ENCODE data around the gene ITGA8. TPM values are rescaled to one million over a fixed set of nuclear protein-coding genes. Genes with fewer than 3 reads are reported as not detected.

The ITGA8 gene
- total and polyA plus RNA-seq, 9 of the 15 experiments (the other 6 are each of a cell fraction or from before 2014, with no cell fraction given): 0.01 to 0.07 (median 0.04) TPM; not detected in 5

DNA sequence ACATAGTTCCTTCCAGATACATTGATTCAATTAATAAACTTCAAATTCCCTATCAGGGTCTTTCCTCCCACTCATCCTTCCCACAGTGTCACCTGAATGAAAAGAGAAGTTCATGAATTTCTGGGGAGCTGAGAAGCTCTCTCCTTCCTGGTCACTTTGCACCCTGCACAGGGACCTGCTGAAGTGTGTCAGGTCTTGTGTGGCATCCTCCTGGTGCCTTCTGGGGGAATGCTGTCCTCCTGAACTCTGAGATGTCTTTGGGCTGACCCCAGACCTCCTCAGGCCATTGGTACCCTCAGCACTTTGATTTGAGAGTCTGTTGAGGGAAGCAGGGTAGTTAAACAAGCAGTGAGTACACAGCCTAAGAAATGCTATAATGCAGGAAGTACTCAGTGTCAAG lies 39.5 kb upstream of the ITGA8 start (continued):
- TF ChIP-seq, protein P1, sequence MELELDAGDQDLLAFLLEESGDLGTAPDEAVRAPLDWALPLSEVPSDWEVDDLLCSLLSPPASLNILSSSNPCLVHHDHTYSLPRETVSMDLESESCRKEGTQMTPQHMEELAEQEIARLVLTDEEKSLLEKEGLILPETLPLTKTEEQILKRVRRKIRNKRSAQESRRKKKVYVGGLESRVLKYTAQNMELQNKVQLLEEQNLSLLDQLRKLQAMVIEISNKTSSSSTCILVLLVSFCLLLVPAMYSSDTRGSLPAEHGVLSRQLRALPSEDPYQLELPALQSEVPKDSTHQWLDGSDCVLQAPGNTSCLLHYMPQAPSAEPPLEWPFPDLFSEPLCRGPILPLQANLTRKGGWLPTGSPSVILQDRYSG (tag; conservative IDR thresholded peaks at IDR 0.05; ENCODE audit: low read depth): no peak
- TF ChIP-seq ZNF785 (CRISPR knock-in tag; IDR thresholded peaks at IDR 0.05): no peak
- no peak for TF ChIP-seq WHSC1 (IDR thresholded peaks at IDR 0.05; ENCODE audit: low read length)
- no peak for TF ChIP-seq IFI16 (CRISPR knock-in tag; IDR thresholded peaks at IDR 0.05)
- TF ChIP-seq GTF2E2 (tag; IDR thresholded peaks at IDR 0.05): no peak
- TF ChIP-seq, protein P2, sequence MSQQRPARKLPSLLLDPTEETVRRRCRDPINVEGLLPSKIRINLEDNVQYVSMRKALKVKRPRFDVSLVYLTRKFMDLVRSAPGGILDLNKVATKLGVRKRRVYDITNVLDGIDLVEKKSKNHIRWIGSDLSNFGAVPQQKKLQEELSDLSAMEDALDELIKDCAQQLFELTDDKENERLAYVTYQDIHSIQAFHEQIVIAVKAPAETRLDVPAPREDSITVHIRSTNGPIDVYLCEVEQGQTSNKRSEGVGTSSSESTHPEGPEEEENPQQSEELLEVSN (IDR thresholded peaks at IDR 0.05; ENCODE audit: borderline replicate concordance in 1 of 2, extremely low read depth in 1 of 2, insufficient read depth in 1 of 2, insufficient read length in 1 of 2, low read depth in 1 of 2, low read length in 1 of 2, poor library complexity in 1 of 2, severe bottlenecking in 1 of 2): no peak
- no peak for TF ChIP-seq KDM1A (IDR thresholded peaks at IDR 0.05)
- TF ChIP-seq HDAC8 (tag; IDR thresholded peaks at IDR 0.05): no peak

DNA sequence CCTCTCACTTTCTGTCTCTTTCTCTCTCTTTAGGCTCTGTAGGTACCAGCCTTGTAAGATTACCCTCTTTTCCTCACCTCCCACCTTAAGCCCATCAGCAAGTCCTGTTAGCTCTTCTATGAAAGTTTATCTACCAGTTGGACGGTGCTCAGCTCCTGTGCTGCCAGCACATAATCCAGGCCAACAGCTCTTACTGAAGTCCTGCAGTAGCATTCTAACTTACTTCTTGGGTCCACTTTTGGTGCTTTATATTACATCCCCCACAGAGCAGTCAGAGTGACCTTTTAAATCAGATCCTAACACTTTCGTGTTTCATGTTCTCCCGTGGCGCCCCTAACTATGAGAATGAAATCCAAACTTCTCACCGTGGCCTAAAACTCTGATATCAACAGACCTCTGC lies 38.9 kb upstream of the ITGA8 start:
- in situ Hi-C loops (cut with MboI) (no loop called here), intact Hi-C loops (cut with micrococcal nuclease) (no loop called here)
- ChIA-PET POLR2A (no interaction called here), CTCF (ENCODE audit: low intra/inter-chr PET ratio) (no interaction called here)
- Histone ChIP-seq H3K4me3 (no peak overlapping the region), H3K36me3 (ENCODE audit: control insufficient read depth, insufficient read depth, low read length) (no peaks in the 10 kb centered on the region), H3K4me2 (ENCODE audit: insufficient read depth, low read length) (no peak overlapping the region), H3K9me3 (replicated peaks; ENCODE audit: control insufficient read depth, insufficient read depth, low read depth, low read length) (no peaks in the 10 kb centered on the region), H3K4me1 (replicated peaks in 1 of 2; ENCODE audit: control insufficient read depth in 2 of 2, insufficient read depth in 2 of 2, low read length in 2 of 2) (no peaks in the 10 kb centered on the region), H3K27me3 (ENCODE audit: control insufficient read depth in 2 of 2, insufficient read depth in 2 of 2, low read length in 2 of 2) (0 out of 5 replicates have a peak, but pooled peaks cover 0 to 4% of the 10 kb centered on the region in 2 experiments), H3K79me2 (ENCODE audit: control insufficient read depth, insufficient read depth, low read length) (no peaks in the 10 kb centered on the region), H4K20me1 (replicated peaks; ENCODE audit: control insufficient read depth, insufficient read depth, low read length) (no peaks in the 10 kb centered on the region), H3K9ac (ENCODE audit: insufficient read depth in 1 of 2, low read depth in 2 of 2, low read length in 2 of 2) (no peak overlapping the region), H2AFZ (ENCODE audit: low read depth, low read length) (no peak overlapping the region), H3K27ac (ENCODE audit: extremely low read depth, low read depth, low read length) (no peak overlapping the region), H3K9me1 (ENCODE audit: control insufficient read depth, insufficient read depth, low read length) (no peaks in the 10 kb centered on the region)
- TF ChIP-seq, protein P3, sequence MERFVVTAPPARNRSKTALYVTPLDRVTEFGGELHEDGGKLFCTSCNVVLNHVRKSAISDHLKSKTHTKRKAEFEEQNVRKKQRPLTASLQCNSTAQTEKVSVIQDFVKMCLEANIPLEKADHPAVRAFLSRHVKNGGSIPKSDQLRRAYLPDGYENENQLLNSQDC (CRISPR knock-in tag; IDR thresholded peaks at IDR 0.05): no peak
- ATAC-seq (no peak), FAIRE-seq (no peak), DNase-seq (ENCODE audit: extremely low read depth in 1 of 4, low spot score in 3 of 4) (no peak)
- 25% methylated on average over 5 of the region's 5 CpGs for WGBS (ENCODE audit: insufficient coverage, low coverage, missing lambda C conversion rate)
- BruUV-seq (replicated peaks): no TSS peak
